ENCODE data around the gene CPEB4.

GRCh38 chr5:173960986-173961385 lies 72.8 kb downstream of the CPEB4 start:
- no peak for TF ChIP-seq EZH2 (IDR thresholded peaks at IDR 0.05; ENCODE audit: insufficient read depth, poor library complexity, severe bottlenecking)
- no peak for TF ChIP-seq EZH2phosphoT487 (IDR thresholded peaks at IDR 0.05; ENCODE audit: insufficient read depth, low read depth)

Data from GM23248 (cell line).